ENCODE results near the gene ZNF407.

Gene ZNF407

GRCh38 chr18:74831571-74832250, 234.0 kb downstream of the ZNF407 start:
- no peak for DNase-seq (ENCODE audit: low spot score)
- in situ Hi-C loops (cut with MboI; ENCODE audit: low pct_unique_long_range_greater_than_20kb, low sequenced_read_pairs, unreplicated experiment), result no loop called here
- TF ChIP-seq, protein P1, sequence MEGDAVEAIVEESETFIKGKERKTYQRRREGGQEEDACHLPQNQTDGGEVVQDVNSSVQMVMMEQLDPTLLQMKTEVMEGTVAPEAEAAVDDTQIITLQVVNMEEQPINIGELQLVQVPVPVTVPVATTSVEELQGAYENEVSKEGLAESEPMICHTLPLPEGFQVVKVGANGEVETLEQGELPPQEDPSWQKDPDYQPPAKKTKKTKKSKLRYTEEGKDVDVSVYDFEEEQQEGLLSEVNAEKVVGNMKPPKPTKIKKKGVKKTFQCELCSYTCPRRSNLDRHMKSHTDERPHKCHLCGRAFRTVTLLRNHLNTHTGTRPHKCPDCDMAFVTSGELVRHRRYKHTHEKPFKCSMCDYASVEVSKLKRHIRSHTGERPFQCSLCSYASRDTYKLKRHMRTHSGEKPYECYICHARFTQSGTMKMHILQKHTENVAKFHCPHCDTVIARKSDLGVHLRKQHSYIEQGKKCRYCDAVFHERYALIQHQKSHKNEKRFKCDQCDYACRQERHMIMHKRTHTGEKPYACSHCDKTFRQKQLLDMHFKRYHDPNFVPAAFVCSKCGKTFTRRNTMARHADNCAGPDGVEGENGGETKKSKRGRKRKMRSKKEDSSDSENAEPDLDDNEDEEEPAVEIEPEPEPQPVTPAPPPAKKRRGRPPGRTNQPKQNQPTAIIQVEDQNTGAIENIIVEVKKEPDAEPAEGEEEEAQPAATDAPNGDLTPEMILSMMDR (IDR thresholded peaks at IDR 0.05; ENCODE audit: extremely low read depth, insufficient read depth, missing control alignments), result no peak

- no peak for DNase-seq (ENCODE audit: low spot score)
- in situ Hi-C loops (cut with MboI; ENCODE audit: low pct_unique_long_range_greater_than_20kb, low sequenced_read_pairs, unreplicated experiment), result no loop called here
- TF ChIP-seq, protein P1 (IDR thresholded peaks at IDR 0.05; ENCODE audit: extremely low read depth, insufficient read depth, missing control alignments), result no peak
Measured at GRCh38 chr18:74832381-74832780, 234.7 kb downstream of the ZNF407 start.

GRCh38 chr18:74832999-74833398, 235.3 kb downstream of the ZNF407 start:
- in situ Hi-C loops (cut with MboI; ENCODE audit: low pct_unique_long_range_greater_than_20kb, low sequenced_read_pairs, unreplicated experiment), result no loop called here
- DNase-seq (ENCODE audit: low spot score), result no peak
- TF ChIP-seq, protein P1 (IDR thresholded peaks at IDR 0.05; ENCODE audit: extremely low read depth, insufficient read depth, missing control alignments), result no peak

DNA sequence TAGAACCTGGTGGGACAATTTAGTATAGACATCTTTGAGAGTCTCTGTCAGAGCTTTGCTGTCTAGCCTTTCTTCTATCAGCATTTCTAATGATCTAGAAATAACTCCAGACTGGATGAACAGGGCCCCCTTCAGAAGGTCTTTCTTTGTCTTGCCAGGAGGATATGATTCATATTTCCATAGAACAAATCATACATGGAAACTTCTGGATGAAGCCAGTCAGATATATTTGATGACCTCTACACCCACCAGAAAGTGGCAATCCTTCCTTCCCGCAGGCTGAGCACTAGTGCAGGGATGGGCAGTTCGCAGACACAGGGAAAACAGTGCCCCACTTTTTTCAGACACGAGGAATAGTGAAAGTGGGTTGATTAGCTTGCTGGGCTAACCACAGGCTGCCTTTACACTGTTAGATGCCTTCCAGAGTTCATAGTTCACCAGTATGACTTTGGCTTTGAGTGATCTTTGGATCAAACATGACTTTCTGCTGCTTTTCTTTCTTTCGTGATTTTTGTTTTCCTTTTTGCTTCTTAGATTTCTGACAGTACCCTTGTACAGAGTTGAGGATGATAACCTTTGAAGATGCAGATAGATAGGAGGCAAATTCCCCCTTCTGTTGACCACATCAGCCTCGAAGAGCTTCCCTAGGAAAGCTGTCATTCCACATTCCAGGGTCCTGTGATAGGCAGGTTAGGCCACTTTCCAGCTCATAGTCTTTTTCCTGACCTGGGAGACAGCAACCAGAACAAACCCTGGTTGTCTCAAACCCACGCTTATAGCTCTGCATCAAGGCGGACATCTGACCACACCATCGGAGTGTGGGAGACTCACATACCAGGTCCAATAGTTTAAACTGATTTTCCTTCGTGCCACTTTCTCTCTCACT, 237.0 kb downstream of the ZNF407 start:
- in situ Hi-C loops (cut with MboI; ENCODE audit: low pct_unique_long_range_greater_than_20kb, low sequenced_read_pairs, unreplicated experiment), result no loop called here
- DNase-seq (ENCODE audit: low spot score), result no peak
- TF ChIP-seq, protein P1 (IDR thresholded peaks at IDR 0.05; ENCODE audit: extremely low read depth, insufficient read depth, missing control alignments), result no peak

DNA sequence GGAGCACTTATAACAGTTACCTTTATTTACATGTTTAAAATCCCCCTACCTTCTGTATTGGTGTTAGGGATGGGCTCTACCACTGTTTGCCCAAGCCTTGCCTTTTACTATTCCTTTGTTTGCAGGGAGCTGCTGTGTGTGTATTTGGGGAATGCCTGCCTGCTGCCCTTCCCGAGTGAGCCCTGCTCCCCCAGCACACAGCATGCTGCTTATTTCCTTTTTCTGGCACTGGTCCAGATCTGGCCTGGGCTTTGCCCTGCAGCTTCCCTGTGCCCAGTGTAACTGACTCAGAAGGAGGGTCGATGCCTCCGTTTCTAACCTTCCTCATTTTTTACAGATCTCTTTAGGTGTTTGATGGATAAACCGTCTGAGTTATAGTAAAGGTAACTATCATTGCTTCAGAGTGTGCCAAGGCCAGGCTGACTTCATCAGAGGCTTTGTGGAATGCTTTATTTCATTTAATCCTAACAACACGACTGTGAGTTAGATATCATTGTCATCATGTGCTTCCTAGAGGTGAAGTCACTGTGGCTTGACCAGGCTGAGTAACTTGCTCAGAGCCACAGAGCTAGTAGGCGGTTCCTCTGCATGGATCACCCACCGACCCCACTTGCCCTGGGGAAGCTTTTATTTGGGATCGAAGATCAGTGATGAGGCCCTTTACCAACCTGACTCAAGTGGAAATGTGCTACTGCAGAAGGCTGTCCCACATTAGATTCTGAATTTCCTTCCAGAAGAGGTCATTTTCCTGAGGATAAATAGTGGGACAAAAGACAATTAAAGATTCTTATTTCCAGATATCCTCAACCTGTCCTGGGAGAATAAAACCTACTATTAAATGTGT, 238.8 kb downstream of the ZNF407 start:
- DNase-seq (ENCODE audit: low spot score), result no peak
- in situ Hi-C loops (cut with MboI; ENCODE audit: low pct_unique_long_range_greater_than_20kb, low sequenced_read_pairs, unreplicated experiment), result no loop called here
- TF ChIP-seq, protein P1 (IDR thresholded peaks at IDR 0.05; ENCODE audit: extremely low read depth, insufficient read depth, missing control alignments), result no peak

DNA sequence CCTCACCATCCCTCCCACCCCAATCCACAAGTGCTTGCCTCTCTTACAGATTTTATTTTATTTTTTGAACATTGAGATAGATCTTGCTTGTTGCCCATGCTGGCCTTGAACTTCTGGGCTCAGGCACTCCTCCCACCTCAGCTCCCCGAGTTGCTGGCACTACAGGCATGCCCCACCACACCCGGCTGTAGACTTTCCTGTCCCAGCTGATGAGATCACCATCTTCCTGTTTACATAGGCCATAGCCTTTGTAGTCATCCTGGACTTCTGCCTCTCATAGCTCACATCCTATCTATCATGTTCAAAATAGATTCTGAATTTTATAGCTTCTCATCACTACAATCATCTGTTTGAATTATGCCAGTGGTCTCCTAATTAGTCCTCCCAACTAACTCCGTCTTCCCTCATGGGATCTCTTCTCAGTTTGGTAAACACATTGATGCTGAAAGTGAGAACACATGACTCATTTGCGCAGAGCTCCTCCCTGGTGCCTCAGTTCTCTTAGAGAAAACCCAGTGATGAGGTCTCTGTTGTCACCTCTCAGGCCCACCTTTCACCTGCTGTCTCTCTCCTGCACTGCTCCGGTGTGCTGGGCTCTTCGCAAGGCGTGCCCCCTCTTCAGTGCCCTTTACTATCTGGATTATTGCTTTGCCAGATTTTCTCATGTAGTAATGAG, 243.0 kb downstream of the ZNF407 start:
- TF ChIP-seq, protein P1 (IDR thresholded peaks at IDR 0.05; ENCODE audit: extremely low read depth, insufficient read depth, missing control alignments), result no peak
- no peak for DNase-seq (ENCODE audit: low spot score)
- in situ Hi-C loops (cut with MboI; ENCODE audit: low pct_unique_long_range_greater_than_20kb, low sequenced_read_pairs, unreplicated experiment), result no loop called here
